HepG2 (cell line): ENCODE results near the gene C2orf49. TPM values are rescaled to one million over a fixed set of nuclear protein-coding genes. Genes with fewer than 3 reads are reported as not detected.

Source experiments
- ATAC-seq: fragments of 200-7000 bp; cut with Tn5 transposase; 3 replicates; pipeline ENCODE4 v1.9.1; 2020; ENCODE audit warnings: mild to moderate bottlenecking, moderate library complexity
- BruUV-seq: library from RNA; stranded (reverse); fragments of 400-500 nt; replicated peaks from 2 replicates; lab custom pipeline; 2021; lab: Mats Ljungman, UMichigan
- CTCF ChIA-PET: fragments of 300-600 bp; formaldehyde crosslinking; extraction: SDS; loops from one replicate; lab custom pipeline; 2021; ENCODE audit warnings: low total read pairs, inconsistent platforms, low intra/inter-chr PET ratio; lab: Yijun Ruan, JAX
- POLR2A ChIA-PET: fragments of 350-600 bp; sonication (Branson Sonifier 250); formaldehyde crosslinking; loops from one replicate; lab custom pipeline; 2020; ENCODE audit warnings: antibody characterized with exemption, inconsistent platforms; lab: Yijun Ruan, JAX
- DNase-seq: peaks from one replicate; pipeline ENCODE4 v3.0.0-alpha.2; 2015; ENCODE audit warnings: low spot score
- FAIRE-seq: peaks from 3 replicates; lab custom pipeline; 2011; peaks lifted over from hg19 to GRCh38; lab: Jason Lieb, UNC
- H2AFZ ChIP-seq: one replicate; pipeline ENCODE4 v1.6.1; 2011; ENCODE audit warnings: low read length, inconsistent platforms
- H3K27ac ChIP-seq: fragments of 300-600 bp; 3 replicates; pipeline ENCODE4 v1.8.0; 2011; ENCODE audit warnings: mixed run types, mild to moderate bottlenecking, mixed read lengths, low read length, inconsistent platforms; ENCODE audit not compliant: insufficient read depth; ENCODE audit errors: extremely low read length
- H3K27me3 ChIP-seq, 2 experiments: fragments of 200-600 bp in 1 of 2; 2 replicates in 1 of 2; 3 replicates in 1 of 2; pipeline versions ENCODE4 v1.6.0 to v1.8.0; 2011; ENCODE audit warnings: low read length in 2 of 2, mild to moderate bottlenecking in 2 of 2, moderate library complexity in 2 of 2, inconsistent platforms in 1 of 2; ENCODE audit not compliant: insufficient read depth in 2 of 2, control insufficient read depth in 1 of 2
- H3K36me3 ChIP-seq, 2 experiments: fragments of 200-600 bp in 1 of 2; replicated peaks in 1 of 2; 2 replicates in 1 of 2; 3 replicates in 1 of 2; pipeline versions ENCODE4 v1.5.1 to v1.8.0; 2011; ENCODE audit warnings: low read length in 2 of 2, inconsistent platforms in 1 of 2; ENCODE audit not compliant: insufficient read depth in 2 of 2, control insufficient read depth in 1 of 2
- H3K4me1 ChIP-seq: 2 replicates; pipeline ENCODE4 v1.5.1; 2012; ENCODE audit warnings: low read length, inconsistent platforms; ENCODE audit not compliant: insufficient read depth
- H3K4me2 ChIP-seq: 2 replicates; pipeline ENCODE4 v1.6.0; 2011; ENCODE audit warnings: low read depth, low read length, inconsistent platforms
- H3K4me3 ChIP-seq, 3 experiments: fragments of 200-600 bp in 1 of 3; sonication (generic), shearing (Covaris generic) in 1 of 3; replicated peaks in 1 of 3; 2 replicates each; pipeline ENCODE4 v1.5.1; 2011 to 2016; ENCODE audit warnings: low read length in 3 of 3, inconsistent platforms in 2 of 3, low read depth in 2 of 3, mild to moderate bottlenecking in 2 of 3, control low read depth in 1 of 3, mixed read lengths in 1 of 3; ENCODE audit not compliant: insufficient read depth in 1 of 3
- H3K79me2 ChIP-seq: one replicate; pipeline ENCODE4 v1.6.1; 2011; ENCODE audit warnings: low read length, inconsistent platforms; ENCODE audit not compliant: insufficient read depth
- H3K9ac ChIP-seq: 2 replicates; pipeline ENCODE4 v1.6.0; 2011; ENCODE audit warnings: mild to moderate bottlenecking, low read depth, low read length, inconsistent platforms; ENCODE audit not compliant: insufficient read depth
- H3K9me3 ChIP-seq: 2 replicates; pipeline ENCODE4 v1.5.1; 2012; ENCODE audit warnings: mild to moderate bottlenecking, low read length
- H4K20me1 ChIP-seq: 2 replicates; pipeline ENCODE4 v1.6.0; 2011; ENCODE audit warnings: inconsistent platforms, mild to moderate bottlenecking, low read length, moderate library complexity; ENCODE audit not compliant: insufficient read depth
- NCOA5 ChIP-seq: sonication (generic); formaldehyde crosslinking; IDR thresholded peaks from 2 replicates; pipeline ENCODE4 v1.4.0; 2020; ENCODE audit warnings: missing genetic modification reagents
- PREB ChIP-seq: sonication (generic); formaldehyde crosslinking; IDR thresholded peaks from 2 replicates; pipeline ENCODE4 v1.4.0; 2020; ENCODE audit warnings: missing genetic modification reagents
- RXRA ChIP-seq: sonication (generic); formaldehyde crosslinking; IDR thresholded peaks from 2 replicates; pipeline ENCODE4 v1.5.1; 2020; ENCODE audit warnings: missing genetic modification reagents
- SRSF4 ChIP-seq: fragments of 200-400 bp; formaldehyde crosslinking; IDR thresholded peaks from one replicate; pipeline ENCODE4 v1.6.1; 2018; ENCODE audit warnings: mild to moderate bottlenecking, low read depth, low read length, moderate library complexity; ENCODE audit not compliant: poor library complexity, severe bottlenecking
- ZBTB20 ChIP-seq: sonication (generic); formaldehyde crosslinking; IDR thresholded peaks from 2 replicates; pipeline ENCODE4 v1.8.1; 2023; ENCODE audit warnings: missing genetic modification reagents, low read depth, mild to moderate bottlenecking, borderline replicate concordance
- ZNF512B ChIP-seq: sonication (generic); formaldehyde crosslinking; IDR thresholded peaks from 2 replicates; pipeline ENCODE4 v1.5.1; 2020; ENCODE audit warnings: missing genetic modification reagents, mild to moderate bottlenecking, borderline replicate concordance
- WGBS: methylation state at CpG from one replicate; pipeline ENCODE4 v1.1.6; 2017; ENCODE audit warnings: low lambda C conversion rate; 5-methylcytosine and 5-hydroxymethylcytosine counted together
- in situ Hi-C: cut with HindIII; loops from 2 replicates; pipeline ENCODE4 v1.10.0; 2017; ENCODE audit warnings: low pct_unique_long_range_greater_than_20kb; ENCODE audit not compliant: extremely low pct_ligation_motif_present
- intact Hi-C: fragments of 100-400 bp; cut with micrococcal nuclease; formaldehyde crosslinking; loops from one replicate; pipeline ENCODE4 v1.10.0; 2022; ENCODE audit not compliant: unreplicated experiment
- polyA plus RNA-seq, 8 experiments: library from polyadenylated mRNA; depleted of rRNA in 3 of 8; stranded (reverse) in 7 of 8; unstranded in 1 of 8; fragments of >200 nt; fragmentation: Illumina TruSeq in 4 of 8; extraction: Trizol in 4 of 8; gene quantifications; 2 replicates each; pipeline versions ENCODE4 v1.2.1 to v1.2.3, GENCODE V29; 2011 to 2016; ENCODE audit warnings: low read depth in 4 of 8, missing spikeins in 1 of 8, mixed read lengths in 1 of 8; ENCODE audit not compliant: insufficient read depth in 1 of 8
- total RNA-seq, 5 experiments: library from RNA; depleted of rRNA; stranded (reverse); fragments of >200 nt; fragmentation: Illumina TruSeq; extraction: Trizol; gene quantifications; 2 replicates each; pipeline ENCODE4 v1.2.3, GENCODE V29; 2016; ENCODE audit warnings: low read depth in 1 of 5

C2orf49 gene
- total and polyA plus RNA-seq, 2 of the 13 experiments (the other 11 are each of a cell fraction or from before 2014, with no cell fraction given), result 24.7 to 28.8 TPM

GRCh38 chr2:105299290-105299689 lies 38.0 kb upstream of the C2orf49 start:
- FAIRE-seq (no peak), DNase-seq (peak; percentile 23), ATAC-seq (peak; percentile 92)
- Histone ChIP-seq H4K20me1 (0 out of 2 replicates have a peak, but pooled peaks cover 3% of the 10 kb centered on the region), H2AFZ (no peak overlapping the region), H3K4me1 (no peaks in the 10 kb centered on the region), H3K4me3 (no peak overlapping the region), H3K4me2 (no peak overlapping the region), H3K79me2 (peaks cover 27% of the 10 kb centered on the region), H3K36me3 (peaks cover 17 to 66% of the 10 kb centered on the region in 2 experiments), H3K27me3 (no peaks in the 10 kb centered on the region), H3K9me3 (no peaks in the 10 kb centered on the region), H3K27ac (no peak overlapping the region), H3K9ac (no peak overlapping the region)
- POLR2A ChIA-PET, result no interaction called here
- in situ Hi-C loops, result no loop called here
- no peak for TF ChIP-seq PREB (CRISPR knock-in tag)
- TF ChIP-seq RXRA (CRISPR knock-in tag), result no peak
- no peak for TF ChIP-seq NCOA5 (CRISPR knock-in tag)
- 89% methylated on average over 5 of the region's 5 CpGs for WGBS
- intact Hi-C loops, result no loop called here
- no TSS peak for BruUV-seq
- CTCF ChIA-PET, result no interaction called here

GRCh38 chr2:105301646-105302045 lies 35.7 kb upstream of the C2orf49 start:
- Histone ChIP-seq H3K27ac (no peak overlapping the region), H3K79me2 (peaks cover 32% of the 10 kb centered on the region), H4K20me1 (0 out of 2 replicates have a peak, but pooled peaks cover 3% of the 10 kb centered on the region), H2AFZ (no peak overlapping the region), H3K4me2 (no peak overlapping the region), H3K4me1 (no peaks in the 10 kb centered on the region), H3K9me3 (no peaks in the 10 kb centered on the region), H3K36me3 (peaks cover 18 to 57% of the 10 kb centered on the region in 2 experiments), H3K4me3 (no peak overlapping the region), H3K27me3 (no peaks in the 10 kb centered on the region), H3K9ac (no peak overlapping the region)
- WGBS, result 95% methylated on average over 3 of the region's 3 CpGs
- FAIRE-seq, result no peak
- no TSS peak for BruUV-seq
- no peak for DNase-seq
- intact Hi-C loops, result no loop called here
- no peak for ATAC-seq
- no peak for TF ChIP-seq ZBTB20 (CRISPR knock-in tag)
- no peak for TF ChIP-seq SRSF4
- no peak for TF ChIP-seq ZNF512B (CRISPR knock-in tag)
- in situ Hi-C loops, result no loop called here
- CTCF ChIA-PET, result no interaction called here
- POLR2A ChIA-PET, result no interaction called here
